Activated T-helper 1 cell treated with Interleukin-2 at 50 U/mL for 16 hours (primary cell): ENCODE measurements around the gene KEAP1.

ENCODE experiments used
- DNase-seq: peaks from one replicate; pipeline ENCODE4 v3.0.0-alpha.2; 2020; ENCODE audit warnings: low read depth

KEAP1 gene

DNA sequence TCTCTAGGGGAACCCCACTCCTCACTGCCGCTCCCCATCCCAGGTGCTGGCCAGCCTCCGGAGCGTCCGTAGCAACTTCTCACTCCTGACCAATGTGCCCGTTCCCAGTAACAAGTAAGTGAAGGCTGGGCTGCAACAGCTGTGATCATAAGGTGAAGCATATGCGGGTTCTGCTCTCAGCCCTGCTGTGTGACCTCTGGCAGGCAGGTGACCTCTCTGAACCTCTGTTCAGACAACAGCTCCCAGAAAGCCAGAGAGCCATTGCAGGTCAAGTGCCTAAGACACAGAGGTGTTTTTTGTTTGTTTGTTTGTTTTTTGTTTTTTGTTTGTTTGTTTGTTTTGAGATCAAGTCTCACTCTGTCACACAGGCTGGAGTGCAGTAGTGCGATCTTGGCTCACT, 54.1 kb downstream of the KEAP1 start:
- no peak for DNase-seq

- no peak for DNase-seq
These were observed 60.5 kb downstream of the KEAP1 start for GRCh38 chr19:10442698-10443097.

DNA sequence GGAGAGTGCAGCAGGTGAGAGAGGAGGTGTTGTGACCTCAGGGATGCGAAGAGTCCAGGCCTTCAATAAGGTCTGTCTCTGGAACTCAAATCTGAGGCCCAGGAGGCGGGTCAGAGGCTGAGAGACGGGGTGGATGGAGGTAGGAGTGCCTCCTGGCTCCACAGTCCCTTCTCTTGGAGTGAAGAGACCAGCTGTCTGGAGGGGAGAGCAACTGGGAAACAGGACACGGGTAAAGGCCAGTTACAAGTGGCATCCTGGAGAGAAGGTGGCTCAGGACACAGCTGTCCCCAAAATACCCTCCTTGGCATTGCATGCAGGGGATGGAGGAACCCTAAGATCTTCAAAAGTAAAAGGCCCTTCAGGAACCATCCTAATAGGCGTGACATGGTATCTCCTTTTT, 63.6 kb downstream of the KEAP1 start:
- DNase-seq = no peak
